GM21786 (cell line): ENCODE results near the gene YWHAB.
"Not testable (repeated sequence)": the region's sequence is repeated elsewhere in the genome, so short reads cannot be mapped to it uniquely, and the experiment has no call there.

Experiments
- ATAC-seq: cut with Tn5 transposase; IDR thresholded peaks from one replicate; pipeline ENCODE4 v1.9.1; 2021; ENCODE audit not compliant: unreplicated experiment

YWHAB gene

GRCh38 chr20:44885392-44886265, at the start of gene YWHAB:
TSS of gene YWHAB (plus strand) at chr20:44885705. CDS start at chr20:44901534, 15,829 bp downstream.
- peak; percentile 92 for ATAC-seq

GRCh38 chr20:44836601-44837120, 48.8 kb upstream of the YWHAB start:
- ATAC-seq = no peak

- no peak for ATAC-seq
These were observed 47.6 kb upstream of the YWHAB start for GRCh38 chr20:44837946-44838345.

- ATAC-seq = no peak
These were observed 47.0 kb upstream of the YWHAB start for GRCh38 chr20:44838521-44838920.

GRCh38 chr20:44839481-44839880, 46.0 kb upstream of the YWHAB start:
- ATAC-seq = no peak

GRCh38 chr20:44840826-44841225, 44.7 kb upstream of the YWHAB start:
- ATAC-seq = no peak

GRCh38 chr20:44841955-44842354, 43.5 kb upstream of the YWHAB start:
- ATAC-seq = no peak

GRCh38 chr20:44843876-44844275, 41.6 kb upstream of the YWHAB start:
- ATAC-seq = no peak

GRCh38 chr20:44848254-44849015, 37.1 kb upstream of the YWHAB start:
- ATAC-seq = no peak

- no peak for ATAC-seq
These were observed 35.8 kb upstream of the YWHAB start for GRCh38 chr20:44849703-44850102.

GRCh38 chr20:44850272-44850671, 35.2 kb upstream of the YWHAB start:
- no peak for ATAC-seq

- no peak for ATAC-seq
These were observed 34.7 kb upstream of the YWHAB start for GRCh38 chr20:44850837-44851236.

- no peak for ATAC-seq
These were observed 34.0 kb upstream of the YWHAB start for GRCh38 chr20:44851545-44851944.

- ATAC-seq = no peak
These were observed 29.1 kb upstream of the YWHAB start for GRCh38 chr20:44856442-44856841.

GRCh38 chr20:44856856-44857448, 28.6 kb upstream of the YWHAB start:
- ATAC-seq = no peak

GRCh38 chr20:44858606-44859360, 26.7 kb upstream of the YWHAB start:
- ATAC-seq = no peak

GRCh38 chr20:44861531-44862006, 23.9 kb upstream of the YWHAB start:
- ATAC-seq = no peak

GRCh38 chr20:44862286-44862685, 23.2 kb upstream of the YWHAB start:
- ATAC-seq = no peak

- ATAC-seq = not testable (repeated sequence)
These were observed 22.0 kb upstream of the YWHAB start for GRCh38 chr20:44863365-44864084.

- ATAC-seq = not testable (repeated sequence)
These were observed 21.0 kb upstream of the YWHAB start for GRCh38 chr20:44864493-44864892.
